Activated T-cell treated with anti-CD3 and anti-CD28 coated beads, Interleukin-2, amount 50 U/mL, for 72 hours (primary cell): ENCODE measurements around the gene CAST. TPM values are rescaled to one million over a fixed set of nuclear protein-coding genes. Genes with fewer than 3 reads are reported as not detected.

Source experiments
- ATAC-seq, 2 donors: fragments of 150-1000 bp; cut with Tn5 transposase; replicated peaks in 1 of 2; 2 replicates each; pipeline ENCODE4 v1.10.0; 2021; ENCODE audit warnings: moderate library complexity in 2 of 2, mild to moderate bottlenecking in 1 of 2
- DNase-seq, 2 donors: peaks; one replicate each; pipeline ENCODE4 v3.0.0; 2021 to 2022; ENCODE audit warnings: mixed read lengths in 1 of 2
- H3K27ac Mint-ChIP-seq: one replicate; pipeline ENCODE4 v1.8.0; 2022; ENCODE audit warnings: mild to moderate bottlenecking, moderate library complexity, mixed read lengths
- H3K27me3 Mint-ChIP-seq: one replicate; pipeline ENCODE4 v1.8.0; 2022; ENCODE audit warnings: low read depth, mixed read lengths
- H3K36me3 Mint-ChIP-seq, 2 donors: one replicate each; pipeline ENCODE4 v1.8.0; 2022; ENCODE audit warnings: mixed read lengths in 2 of 2, mild to moderate bottlenecking in 1 of 2; ENCODE audit not compliant: insufficient read depth in 2 of 2
- H3K4me1 Mint-ChIP-seq: one replicate; pipeline ENCODE4 v1.8.0; 2022; ENCODE audit warnings: low read depth, mixed read lengths
- H3K4me3 Mint-ChIP-seq, 2 donors: one replicate each; pipeline ENCODE4 v1.8.0; 2022; ENCODE audit warnings: mild to moderate bottlenecking in 2 of 2, mixed read lengths in 2 of 2, moderate library complexity in 2 of 2
- H3K9me3 Mint-ChIP-seq, 2 donors: one replicate each; pipeline ENCODE4 v1.8.0; 2022; ENCODE audit warnings: mixed read lengths in 2 of 2
- total RNA-seq, 2 donors: library from RNA; stranded (reverse); gene quantifications; one replicate each; pipeline ENCODE4 v1.2.3, GENCODE V29; 2022

The CAST gene
- total RNA-seq, 2 donors from 2014 or later, result 120 to 163 TPM

DNA sequence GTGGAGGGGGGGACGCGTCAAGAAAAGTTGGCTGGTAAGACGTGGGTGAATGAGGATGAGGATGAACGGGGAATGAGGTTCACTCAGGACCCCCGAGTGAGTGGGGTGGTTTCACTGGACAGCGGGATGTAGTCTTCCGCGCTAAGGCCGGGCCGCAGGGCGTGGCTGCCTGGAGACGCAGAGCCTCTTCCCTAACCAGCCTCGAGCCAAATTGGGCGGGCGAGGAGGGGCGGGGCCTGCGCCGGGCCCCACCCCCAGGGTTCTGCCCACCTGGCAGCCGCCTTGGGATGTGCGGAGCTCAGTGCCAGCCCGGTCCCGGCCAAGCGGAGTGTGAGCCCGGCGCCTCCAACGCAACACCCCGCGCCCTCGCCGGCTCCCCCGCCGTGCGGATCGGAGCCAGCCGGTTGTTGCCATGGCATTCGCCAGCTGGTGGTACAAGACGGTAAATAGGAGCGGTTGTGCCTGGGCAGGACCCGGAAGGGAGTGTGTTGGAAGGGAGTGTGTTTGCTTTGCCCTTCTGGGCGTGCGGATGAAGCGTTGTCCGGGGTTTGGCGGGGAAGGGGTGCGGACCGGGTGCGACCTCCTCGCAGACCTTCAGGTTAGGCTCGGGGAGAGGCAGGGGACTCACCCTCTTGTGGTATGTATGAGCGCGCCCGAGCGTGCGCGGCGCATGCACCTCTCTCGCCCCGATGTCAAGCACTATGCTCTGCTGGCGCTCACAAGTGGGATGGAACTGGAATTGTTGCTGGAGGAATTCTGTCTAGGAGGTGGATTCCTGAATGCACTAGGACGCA lies 746 bp downstream of the CAST start:
- peaks cover 21% of the 10 kb centered on the region for H3K27me3 Mint-ChIP-seq
- peak overlapping the region; percentile 96 to 97 for H3K4me3 Mint-ChIP-seq
- H3K36me3 Mint-ChIP-seq, result peaks cover 1 to 4% of the 10 kb centered on the region in 2 donors
- peak overlapping the region; percentile 78 for H3K27ac Mint-ChIP-seq
- peaks cover 32% of the 10 kb centered on the region for H3K4me1 Mint-ChIP-seq
- ATAC-seq (peak; percentile 79 to 81), DNase-seq (peak; percentile 83 to 91)
- no peaks in the 10 kb centered on the region for H3K9me3 Mint-ChIP-seq

DNA sequence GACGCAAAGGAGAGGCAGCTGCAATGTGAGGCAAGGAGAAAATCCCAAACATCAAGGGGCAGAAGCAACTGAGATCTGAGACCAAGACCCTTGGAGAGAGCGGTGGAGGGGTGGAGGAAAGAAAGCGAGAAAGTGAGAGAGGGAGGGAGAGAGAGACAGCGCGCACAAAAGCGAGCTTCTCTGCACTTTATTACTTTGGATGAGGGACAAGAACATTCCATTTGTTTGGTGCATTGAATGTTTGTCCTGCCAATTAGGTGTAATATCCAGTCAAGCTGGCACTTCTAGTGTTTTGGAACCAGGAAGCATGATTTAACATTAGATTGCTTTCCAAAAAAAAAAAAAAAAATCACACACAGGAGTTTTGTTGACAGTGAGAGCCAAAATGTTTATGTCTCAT lies 1.4 kb downstream of the CAST start:
- no peak overlapping the region for H3K27ac Mint-ChIP-seq
- DNase-seq (no peak), ATAC-seq (no peak)
- H3K4me3 Mint-ChIP-seq, result peak overlapping the region; percentile 96 to 97
- H3K9me3 Mint-ChIP-seq, result no peaks in the 10 kb centered on the region
- peaks cover 16% of the 10 kb centered on the region for H3K27me3 Mint-ChIP-seq
- peaks cover 1 to 4% of the 10 kb centered on the region in 2 donors for H3K36me3 Mint-ChIP-seq
- peaks cover 32% of the 10 kb centered on the region for H3K4me1 Mint-ChIP-seq

- DNase-seq (no peak), ATAC-seq (no peak)
- peaks cover 16% of the 10 kb centered on the region for H3K27me3 Mint-ChIP-seq
- no peak overlapping the region for H3K27ac Mint-ChIP-seq
- H3K9me3 Mint-ChIP-seq, result no peaks in the 10 kb centered on the region
- H3K4me3 Mint-ChIP-seq, result peak overlapping the region in 1 of 2 donors; percentile 15
- H3K36me3 Mint-ChIP-seq, result peaks cover 1 to 4% of the 10 kb centered on the region in 2 donors
- H3K4me1 Mint-ChIP-seq, result peaks cover 32% of the 10 kb centered on the region
These were observed 2.5 kb downstream of the CAST start for GRCh38 chr5:96664669-96665068.

DNA sequence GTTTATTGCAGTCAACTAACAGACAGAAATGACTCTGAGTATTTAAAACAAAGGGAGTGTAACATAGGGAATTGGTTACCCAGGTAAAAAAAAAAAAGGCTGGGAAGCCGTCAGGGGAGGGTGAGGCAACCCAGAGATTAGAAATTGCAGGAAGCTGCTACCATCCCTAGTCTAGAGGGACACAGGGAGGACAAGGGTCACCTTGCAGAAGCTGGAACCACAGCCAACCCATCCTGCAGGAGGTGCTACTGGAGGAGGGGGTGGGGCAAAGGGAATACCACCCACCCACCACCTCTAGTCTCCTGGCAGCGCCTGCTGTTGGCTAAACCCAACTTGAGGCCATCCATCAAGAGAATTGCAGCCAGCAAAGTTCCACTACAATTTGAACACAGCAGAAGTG lies 6.5 kb downstream of the CAST start:
- ATAC-seq (no peak), DNase-seq (no peak)
- no peak overlapping the region for H3K4me3 Mint-ChIP-seq
- peaks cover 23% of the 10 kb centered on the region for H3K4me1 Mint-ChIP-seq
- H3K27me3 Mint-ChIP-seq, result peaks cover 2% of the 10 kb centered on the region
- no peak overlapping the region for H3K27ac Mint-ChIP-seq
- no peaks in the 10 kb centered on the region for H3K36me3 Mint-ChIP-seq
- no peaks in the 10 kb centered on the region for H3K9me3 Mint-ChIP-seq

- no peak overlapping the region for H3K4me3 Mint-ChIP-seq
- H3K27ac Mint-ChIP-seq, result no peak overlapping the region
- H3K36me3 Mint-ChIP-seq, result peaks cover 0 to under 1% of the 10 kb centered on the region in 2 donors
- no peak for ATAC-seq
- no peaks in the 10 kb centered on the region for H3K27me3 Mint-ChIP-seq
- peaks cover 11% of the 10 kb centered on the region for H3K4me1 Mint-ChIP-seq
- no peak for DNase-seq
- no peaks in the 10 kb centered on the region for H3K9me3 Mint-ChIP-seq
These were observed 7.7 kb downstream of the CAST start for GRCh38 chr5:96669909-96670308.

DNA sequence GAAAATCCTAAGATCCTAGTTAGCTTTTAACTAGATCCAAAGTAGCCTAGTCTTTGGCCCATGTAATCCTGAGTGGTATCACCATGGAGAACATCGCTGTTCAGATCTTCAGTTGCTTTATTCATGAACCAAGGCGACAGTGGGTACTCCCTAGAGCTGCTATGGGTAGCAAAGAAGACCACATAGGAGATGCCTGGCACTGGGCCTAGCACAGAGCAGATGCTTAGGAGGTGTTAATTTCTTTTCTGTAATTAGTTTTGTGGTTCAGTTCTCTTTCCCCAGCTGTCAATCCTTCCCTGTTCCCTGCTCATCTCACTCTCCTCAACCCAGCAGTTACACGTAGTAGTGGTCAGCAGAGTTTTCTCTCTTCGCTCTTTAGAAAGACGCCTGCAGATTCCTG lies 9.3 kb downstream of the CAST start:
- Mint-ChIP-seq H3K4me1 (peaks cover 9% of the 10 kb centered on the region), H3K27me3 (no peaks in the 10 kb centered on the region), H3K27ac (peak overlapping the region; percentile 12), H3K9me3 (no peaks in the 10 kb centered on the region), H3K36me3 (peaks cover 0 to 3% of the 10 kb centered on the region in 2 donors), H3K4me3 (no peak overlapping the region)
- DNase-seq (no peak), ATAC-seq (no peak)

DNA sequence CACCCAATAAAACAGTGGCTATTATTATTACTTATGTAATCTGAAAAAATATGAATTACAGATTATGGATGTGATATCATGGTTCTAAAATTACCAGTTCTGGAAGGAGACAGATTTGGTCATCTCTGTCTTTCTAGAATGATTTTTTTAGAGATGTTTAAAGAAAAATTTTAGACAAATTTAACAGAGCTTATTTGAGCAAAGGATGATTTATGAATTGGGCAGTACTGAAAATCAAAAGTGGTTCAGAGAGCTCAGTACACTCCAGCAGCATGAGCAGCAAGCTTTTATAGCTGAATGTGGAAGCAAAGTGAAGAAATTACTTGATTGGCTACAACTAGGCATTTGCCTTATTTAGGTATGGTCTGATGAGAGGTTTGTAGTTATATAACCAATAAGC lies 11.0 kb downstream of the CAST start:
- Mint-ChIP-seq H3K36me3 (peaks cover 0 to 3% of the 10 kb centered on the region in 2 donors), H3K27me3 (no peaks in the 10 kb centered on the region), H3K4me1 (peaks cover 9% of the 10 kb centered on the region), H3K4me3 (no peak overlapping the region), H3K27ac (no peak overlapping the region), H3K9me3 (no peaks in the 10 kb centered on the region)
- peak in 1 of 2 donors; percentile 28 for ATAC-seq
- DNase-seq, result no peak

DNA sequence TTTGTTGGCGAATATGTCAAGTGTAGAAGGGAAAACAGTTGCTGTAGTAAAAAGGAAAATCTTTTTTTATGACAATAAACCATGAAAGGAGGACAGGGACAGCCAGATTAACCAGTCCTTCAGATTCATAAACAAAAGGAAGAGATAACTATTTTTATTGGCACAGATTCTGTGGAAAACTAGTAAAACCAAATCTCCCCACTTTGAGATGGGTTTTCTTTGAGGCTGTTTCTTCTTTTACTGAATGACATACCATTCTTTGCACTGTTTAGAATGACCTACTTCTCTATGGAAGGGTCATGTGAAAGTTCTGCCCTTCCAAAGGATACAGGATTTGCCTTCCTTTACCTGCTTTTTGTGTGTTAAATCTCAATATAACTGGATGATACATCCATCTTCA lies 13.7 kb downstream of the CAST start:
- H3K36me3 Mint-ChIP-seq, result peaks cover 0 to 3% of the 10 kb centered on the region in 2 donors
- no peak for DNase-seq
- H3K9me3 Mint-ChIP-seq, result no peaks in the 10 kb centered on the region

GRCh38 chr5:96677496-96677895 lies 15.3 kb downstream of the CAST start:
- Mint-ChIP-seq H3K27ac (no peak overlapping the region), H3K4me3 (no peak overlapping the region), H3K27me3 (no peaks in the 10 kb centered on the region), H3K4me1 (no peaks in the 10 kb centered on the region), H3K36me3 (peaks cover 0 to 3% of the 10 kb centered on the region in 2 donors), H3K9me3 (no peaks in the 10 kb centered on the region)
- ATAC-seq (no peak), DNase-seq (no peak)

More for the DNA sequence above, 13.7 kb downstream of the CAST start:
- H3K4me1 Mint-ChIP-seq, result peaks cover 7% of the 10 kb centered on the region
- H3K27ac Mint-ChIP-seq, result no peak overlapping the region
- no peak for ATAC-seq
- no peak overlapping the region for H3K4me3 Mint-ChIP-seq
- no peaks in the 10 kb centered on the region for H3K27me3 Mint-ChIP-seq

GRCh38 chr5:96679293-96679692 lies 17.1 kb downstream of the CAST start:
- DNase-seq (no peak), ATAC-seq (no peak)
- Mint-ChIP-seq H3K4me3 (no peak overlapping the region), H3K36me3 (peaks cover 0 to 3% of the 10 kb centered on the region in 2 donors), H3K27me3 (no peaks in the 10 kb centered on the region), H3K4me1 (no peaks in the 10 kb centered on the region), H3K27ac (peak overlapping the region; percentile 37), H3K9me3 (no peaks in the 10 kb centered on the region)

GRCh38 chr5:96680759-96681470 lies 18.7 kb downstream of the CAST start:
- DNase-seq (no peak), ATAC-seq (no peak)
- H3K9me3 Mint-ChIP-seq, result no peaks in the 10 kb centered on the region
- H3K4me3 Mint-ChIP-seq, result no peak overlapping the region
- peaks cover 0 to 1% of the 10 kb centered on the region in 2 donors for H3K36me3 Mint-ChIP-seq
- H3K27ac Mint-ChIP-seq, result no peak overlapping the region
- no peaks in the 10 kb centered on the region for H3K27me3 Mint-ChIP-seq
- no peaks in the 10 kb centered on the region for H3K4me1 Mint-ChIP-seq

GRCh38 chr5:96683392-96683791 lies 21.2 kb downstream of the CAST start:
- H3K4me3 Mint-ChIP-seq, result no peak overlapping the region
- DNase-seq (no peak), ATAC-seq (peak; percentile 29 to 30)
- no peaks in the 10 kb centered on the region for H3K4me1 Mint-ChIP-seq
- no peaks in the 10 kb centered on the region for H3K9me3 Mint-ChIP-seq
- H3K27ac Mint-ChIP-seq, result no peak overlapping the region
- no peaks in the 10 kb centered on the region for H3K27me3 Mint-ChIP-seq
- peaks cover 0 to 3% of the 10 kb centered on the region in 2 donors for H3K36me3 Mint-ChIP-seq

DNA sequence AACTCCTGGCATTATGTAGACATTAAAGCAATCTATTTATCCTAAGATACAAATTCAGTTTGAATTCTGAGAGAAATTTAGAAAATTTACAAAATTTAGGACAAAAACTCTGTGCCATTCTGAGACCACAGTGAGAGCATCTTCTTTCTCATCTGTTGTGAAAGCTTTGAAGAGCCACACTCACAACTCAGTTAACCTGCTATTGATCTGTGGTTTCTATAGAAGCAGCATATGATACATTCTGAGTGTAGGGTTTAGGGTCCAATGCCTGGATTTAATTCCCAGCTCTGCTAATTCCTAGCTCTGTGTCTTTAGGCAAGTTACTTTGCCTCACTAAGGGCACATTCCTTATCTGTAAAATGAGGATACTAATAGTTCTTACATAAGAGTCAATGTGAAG lies 21.6 kb downstream of the CAST start:
- Mint-ChIP-seq H3K27me3 (no peaks in the 10 kb centered on the region), H3K36me3 (peaks cover 0 to 3% of the 10 kb centered on the region in 2 donors), H3K4me1 (no peaks in the 10 kb centered on the region), H3K4me3 (no peak overlapping the region), H3K9me3 (no peaks in the 10 kb centered on the region), H3K27ac (no peak overlapping the region)
- no peak for DNase-seq
- no peak for ATAC-seq
